GM10847 (cell line): ENCODE data around the gene MED9.

Experiments used
- POLR2A ChIP-seq: IDR thresholded peaks from 2 replicates; pipeline ENCODE4 v1.6.1; 2011; ENCODE audit not compliant: insufficient read length; ENCODE audit errors: extremely low read depth

The MED9 gene

GRCh38 chr17:17506181-17506741 is 29.5 kb downstream of the MED9 start:
- TF ChIP-seq POLR2A, result no peak

- TF ChIP-seq POLR2A, result no peak
These were observed 30.2 kb downstream of the MED9 start for GRCh38 chr17:17506893-17507464.

GRCh38 chr17:17507465-17508011 is 30.7 kb downstream of the MED9 start:
- TF ChIP-seq POLR2A, result no peak

- no peak for TF ChIP-seq POLR2A
These were observed 31.3 kb downstream of the MED9 start for GRCh38 chr17:17508019-17508535.

GRCh38 chr17:17508646-17509591 is 32.1 kb downstream of the MED9 start:
- no peak for TF ChIP-seq POLR2A

GRCh38 chr17:17509601-17510425 is 33.0 kb downstream of the MED9 start:
- TF ChIP-seq POLR2A, result no peak

- TF ChIP-seq POLR2A, result no peak
These were observed 33.9 kb downstream of the MED9 start for GRCh38 chr17:17510456-17511292.

- TF ChIP-seq POLR2A, result no peak
These were observed 34.5 kb downstream of the MED9 start for GRCh38 chr17:17511293-17511741.

- TF ChIP-seq POLR2A, result no peak
These were observed 35.4 kb downstream of the MED9 start for GRCh38 chr17:17511881-17512858.

GRCh38 chr17:17512866-17513265 is 36.1 kb downstream of the MED9 start:
- no peak for TF ChIP-seq POLR2A

- TF ChIP-seq POLR2A, result no peak
These were observed 36.8 kb downstream of the MED9 start for GRCh38 chr17:17513626-17514025.

GRCh38 chr17:17514361-17514992 is 37.7 kb downstream of the MED9 start:
- TF ChIP-seq POLR2A, result no peak
